ENCODE data around the gene EPSTI1.

Gene EPSTI1

GRCh38 chr13:42990291-42991232 lies 1.5 kb downstream of the EPSTI1 start:
- no peak for TF ChIP-seq MAX (IDR thresholded peaks at IDR 0.05)
- no peak for TF ChIP-seq FOXM1 (IDR thresholded peaks at IDR 0.05; ENCODE audit: borderline replicate concordance, low read depth)
- TF ChIP-seq RAD21 (IDR thresholded peaks at IDR 0.05; ENCODE audit: low read depth) = no peak
- no peak for TF ChIP-seq CREB1 (IDR thresholded peaks at IDR 0.05; ENCODE audit: low read depth)
- no peak for TF ChIP-seq EP300 (IDR thresholded peaks at IDR 0.05; ENCODE audit: borderline replicate concordance)
- no peak for TF ChIP-seq TCF12 (IDR thresholded peaks at IDR 0.05; ENCODE audit: low read depth)
- TF ChIP-seq REST (IDR thresholded peaks at IDR 0.05; ENCODE audit: low read depth) = no peak
- no peak for TF ChIP-seq EGR1 (IDR thresholded peaks at IDR 0.05)
- no peak for TF ChIP-seq CEBPB (IDR thresholded peaks at IDR 0.05)
- no peak for TF ChIP-seq TAF1 (IDR thresholded peaks at IDR 0.05; ENCODE audit: low read depth)
- TF ChIP-seq ZBTB7A (IDR thresholded peaks at IDR 0.05; ENCODE audit: low read depth) = no peak
- no peak for TF ChIP-seq USF1 (IDR thresholded peaks at IDR 0.05)
- TF ChIP-seq NFIC (IDR thresholded peaks at IDR 0.05) = no peak
- TF ChIP-seq TEAD4 (IDR thresholded peaks at IDR 0.05) = no peak
- no peak for TF ChIP-seq YY1 (IDR thresholded peaks at IDR 0.05; ENCODE audit: low read depth)

GRCh38 chr13:42986176-42986574 lies 5.9 kb downstream of the EPSTI1 start:
- TF ChIP-seq EGR1 (IDR thresholded peaks at IDR 0.05) (no peak), USF1 (IDR thresholded peaks at IDR 0.05) (no peak), NFIC (IDR thresholded peaks at IDR 0.05) (no peak), YY1 (IDR thresholded peaks at IDR 0.05; ENCODE audit: low read depth) (no peak), REST (IDR thresholded peaks at IDR 0.05; ENCODE audit: low read depth) (no peak)

GRCh38 chr13:42985312-42986175 lies 6.5 kb downstream of the EPSTI1 start:
- no peak for TF ChIP-seq EP300 (IDR thresholded peaks at IDR 0.05; ENCODE audit: borderline replicate concordance)
- TF ChIP-seq TAF1 (IDR thresholded peaks at IDR 0.05; ENCODE audit: low read depth) = no peak
- TF ChIP-seq TEAD4 (IDR thresholded peaks at IDR 0.05) = no peak
- TF ChIP-seq RAD21 (IDR thresholded peaks at IDR 0.05; ENCODE audit: low read depth) = no peak
- TF ChIP-seq USF1 (IDR thresholded peaks at IDR 0.05) = no peak
- TF ChIP-seq MAX (IDR thresholded peaks at IDR 0.05) = no peak

GRCh38 chr13:42984691-42985090 lies 7.3 kb downstream of the EPSTI1 start:
- TF ChIP-seq ZBTB7A (IDR thresholded peaks at IDR 0.05; ENCODE audit: low read depth) (no peak), REST (IDR thresholded peaks at IDR 0.05; ENCODE audit: low read depth) (no peak), TCF12 (IDR thresholded peaks at IDR 0.05; ENCODE audit: low read depth) (no peak), TEAD4 (IDR thresholded peaks at IDR 0.05) (no peak), MAX (IDR thresholded peaks at IDR 0.05) (no peak), FOXM1 (IDR thresholded peaks at IDR 0.05; ENCODE audit: borderline replicate concordance, low read depth) (no peak), NFIC (IDR thresholded peaks at IDR 0.05) (no peak), CREB1 (IDR thresholded peaks at IDR 0.05; ENCODE audit: low read depth) (no peak), CEBPB (IDR thresholded peaks at IDR 0.05) (no peak), USF1 (IDR thresholded peaks at IDR 0.05) (no peak), YY1 (IDR thresholded peaks at IDR 0.05; ENCODE audit: low read depth) (no peak), EGR1 (IDR thresholded peaks at IDR 0.05) (no peak), EP300 (IDR thresholded peaks at IDR 0.05; ENCODE audit: borderline replicate concordance) (no peak), TAF1 (IDR thresholded peaks at IDR 0.05; ENCODE audit: low read depth) (no peak), RAD21 (IDR thresholded peaks at IDR 0.05; ENCODE audit: low read depth) (no peak)

Data from Ishikawa (cell line).